ENCODE results near the gene C3.
"Not testable (repeated sequence)": the region's sequence is repeated elsewhere in the genome, so short reads cannot be mapped to it uniquely, and the experiment has no call there.

The C3 gene

GRCh38 chr19:6662702-6663101 lies 57.7 kb downstream of the C3 start:
- no peak for DNase-seq (ENCODE audit: low read depth)

GRCh38 chr19:6661509-6662244 lies 58.8 kb downstream of the C3 start:
- DNase-seq (ENCODE audit: low read depth): not testable (repeated sequence)

GRCh38 chr19:6660930-6661329 lies 59.5 kb downstream of the C3 start:
- DNase-seq (ENCODE audit: low read depth): no peak

- not testable (repeated sequence) for DNase-seq (ENCODE audit: low read depth)
Observed at GRCh38 chr19:6656390-6656789, 64.1 kb downstream of the C3 start.

GRCh38 chr19:6654347-6655310 lies 65.8 kb downstream of the C3 start:
- no peak for DNase-seq (ENCODE audit: low read depth)

- DNase-seq (ENCODE audit: low read depth): no peak
Observed at GRCh38 chr19:6652805-6653094, 67.7 kb downstream of the C3 start.

- DNase-seq (ENCODE audit: low read depth): no peak
Observed at GRCh38 chr19:6651965-6652804, 68.3 kb downstream of the C3 start.

- DNase-seq (ENCODE audit: low read depth): no peak
Observed at GRCh38 chr19:6649185-6649584, 71.3 kb downstream of the C3 start.

GRCh38 chr19:6648141-6648715 lies 72.2 kb downstream of the C3 start:
- DNase-seq (ENCODE audit: low read depth): no peak

GRCh38 chr19:6644796-6645195 lies 75.7 kb downstream of the C3 start:
- no peak for DNase-seq (ENCODE audit: low read depth)

GRCh38 chr19:6640333-6640732 lies 80.1 kb downstream of the C3 start:
- not testable (repeated sequence) for DNase-seq (ENCODE audit: low read depth)

- no peak for DNase-seq (ENCODE audit: low read depth)
Observed at GRCh38 chr19:6639439-6639838, 81.0 kb downstream of the C3 start.

GRCh38 chr19:6633456-6633813 lies 87.0 kb downstream of the C3 start:
- not testable (repeated sequence) for DNase-seq (ENCODE audit: low read depth)

GRCh38 chr19:6632747-6633455 lies 87.5 kb downstream of the C3 start:
- DNase-seq (ENCODE audit: low read depth): peak; percentile 26

GRCh38 chr19:6632002-6632621 lies 88.3 kb downstream of the C3 start:
- DNase-seq (ENCODE audit: low read depth): peak; percentile 80

Measured in activated T-cell treated with anti-CD3 and anti-CD28 coated beads for 1 hour (primary cell).